K562 (cell line): Measurements from ENCODE around the gene C10orf143. TPM values are rescaled to one million over a fixed set of nuclear protein-coding genes. Genes with fewer than 3 reads are reported as not detected.

Experiments
- ADNP ChIP-seq: fragments of 200-800 bp; sonication (Bioruptor generic); IDR thresholded peaks from 2 replicates; pipeline ENCODE4 v1.6.1; 2016; ENCODE audit warnings: missing genetic modification characterization, missing compliant biosample characterization
- CREB3 ChIP-seq: fragments of 450-650 bp; conservative IDR thresholded peaks from 2 replicates; pipeline ENCODE4 v1.6.1; 2016; ENCODE audit warnings: missing genetic modification characterization, low read depth, mild to moderate bottlenecking, missing compliant biosample characterization, moderate library complexity
- HINFP ChIP-seq: fragments of 450-650 bp; conservative IDR thresholded peaks from 2 replicates; pipeline ENCODE4 v1.6.1; 2016; ENCODE audit warnings: missing genetic modification characterization, low read depth, mild to moderate bottlenecking, control low read depth, missing compliant biosample characterization
- HNRNPK ChIP-seq: fragments of 200-400 bp; formaldehyde crosslinking; IDR thresholded peaks from one replicate; pipeline ENCODE4 v1.6.1; 2018; ENCODE audit warnings: mild to moderate bottlenecking, low read depth, low read length; ENCODE audit not compliant: poor library complexity, severe bottlenecking
- HNRNPUL1 ChIP-seq: fragments of 200-400 bp; formaldehyde crosslinking; IDR thresholded peaks from 2 replicates; pipeline ENCODE4 v1.6.1; 2017; ENCODE audit warnings: low read length
- MEF2A ChIP-seq: IDR thresholded peaks from 2 replicates; pipeline ENCODE4 v1.6.1; 2011; ENCODE audit warnings: low read depth, mild to moderate bottlenecking, low read length, moderate library complexity; ENCODE audit not compliant: control insufficient read depth
- NKRF ChIP-seq: fragments of 450-650 bp; IDR thresholded peaks from 2 replicates; pipeline ENCODE4 v1.6.1; 2016; ENCODE audit warnings: borderline replicate concordance
- RBFOX2 ChIP-seq: fragments of 200-400 bp; formaldehyde crosslinking; IDR thresholded peaks from 2 replicates; pipeline ENCODE4 v1.6.1; 2017; ENCODE audit warnings: low read depth, mild to moderate bottlenecking, low read length, moderate library complexity
- polyA plus RNA-seq, 8 experiments: library from polyadenylated mRNA; depleted of rRNA in 4 of 8; stranded (reverse) in 5 of 8; unstranded in 3 of 8; fragments of >200 nt; fragmentation: Nextera tagmentation in 2 of 8; fragmentation: Illumina TruSeq in 1 of 8; extraction: Ambion mirVana in 2 of 8; extraction: Trizol in 1 of 8; gene quantifications; 2 replicates each; pipeline versions ENCODE4 v1.2.1 to v1.2.3, GENCODE V29; 2011 to 2014; ENCODE audit warnings: inconsistent platforms in 1 of 8, missing spikeins in 1 of 8
- total RNA-seq, 7 experiments: library from RNA; depleted of rRNA in 6 of 7; stranded (reverse); fragments of >200 nt in 6 of 7; fragmentation: Illumina TruSeq in 2 of 7; extraction: Trizol in 2 of 7; gene quantifications; 2 replicates each; pipeline versions ENCODE4 v1.2.1 to v1.2.3, GENCODE V29; 2011 to 2021; ENCODE audit warnings: low replicate concordance in 1 of 7
- TF ChIP-seq, protein P1 (sequence below): fragments of 200-600 bp; sonication (generic); IDR thresholded peaks from one replicate; pipeline ENCODE4 v1.6.1; 2012; ENCODE audit warnings: mild to moderate bottlenecking, low read depth, low read length, inconsistent platforms

The C10orf143 gene
- total and polyA plus RNA-seq, 9 of the 15 experiments (the other 6 are each of a cell fraction or from before 2014, with no cell fraction given) = 0.07 to 0.42 (median 0.25) TPM; not detected in 2

DNA sequence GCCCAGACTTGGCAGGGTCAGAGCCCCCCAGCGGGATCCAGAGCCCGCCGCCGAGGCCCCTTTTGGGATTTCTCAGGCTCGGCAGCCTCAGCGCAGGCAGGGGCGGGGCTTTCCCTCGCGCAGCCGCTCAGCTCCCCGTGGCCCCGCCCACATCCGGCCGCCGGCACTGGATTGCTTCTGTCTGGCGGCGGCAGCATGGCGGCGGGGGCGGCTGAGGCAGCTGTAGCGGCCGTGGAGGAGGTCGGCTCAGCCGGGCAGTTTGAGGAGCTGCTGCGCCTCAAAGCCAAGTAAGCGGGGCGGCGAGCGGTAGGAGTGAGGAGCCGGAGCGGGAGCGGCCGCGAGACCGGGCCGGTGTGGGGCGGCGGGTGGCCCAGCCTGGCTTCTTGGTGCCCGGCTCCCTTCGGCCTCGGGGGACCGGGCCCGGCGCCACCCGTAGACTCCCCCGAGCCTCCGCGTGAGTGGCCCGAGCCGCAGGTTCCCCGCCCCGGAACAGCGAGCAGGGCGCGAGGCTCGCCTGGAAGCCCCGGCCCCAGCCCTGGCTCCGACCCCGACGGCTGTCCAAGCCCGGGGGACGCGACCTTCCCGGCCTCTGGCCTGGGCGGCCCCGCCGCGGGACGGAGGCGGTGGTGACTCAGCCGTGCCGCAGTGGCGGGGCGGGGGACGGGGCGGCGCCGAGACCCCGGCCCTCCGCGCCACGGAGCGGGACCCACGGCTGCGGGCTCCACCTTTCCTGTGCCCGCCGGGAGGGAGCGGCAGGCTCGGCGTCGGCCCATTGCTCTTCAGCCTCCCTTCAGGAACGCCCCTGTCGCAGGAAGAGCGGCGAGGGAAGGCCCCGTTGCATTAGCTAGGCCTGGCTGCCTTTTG, 25.8 kb upstream of the C10orf143 start, which contains the start of gene GLRX3 (continued):
- TF ChIP-seq, protein P1, sequence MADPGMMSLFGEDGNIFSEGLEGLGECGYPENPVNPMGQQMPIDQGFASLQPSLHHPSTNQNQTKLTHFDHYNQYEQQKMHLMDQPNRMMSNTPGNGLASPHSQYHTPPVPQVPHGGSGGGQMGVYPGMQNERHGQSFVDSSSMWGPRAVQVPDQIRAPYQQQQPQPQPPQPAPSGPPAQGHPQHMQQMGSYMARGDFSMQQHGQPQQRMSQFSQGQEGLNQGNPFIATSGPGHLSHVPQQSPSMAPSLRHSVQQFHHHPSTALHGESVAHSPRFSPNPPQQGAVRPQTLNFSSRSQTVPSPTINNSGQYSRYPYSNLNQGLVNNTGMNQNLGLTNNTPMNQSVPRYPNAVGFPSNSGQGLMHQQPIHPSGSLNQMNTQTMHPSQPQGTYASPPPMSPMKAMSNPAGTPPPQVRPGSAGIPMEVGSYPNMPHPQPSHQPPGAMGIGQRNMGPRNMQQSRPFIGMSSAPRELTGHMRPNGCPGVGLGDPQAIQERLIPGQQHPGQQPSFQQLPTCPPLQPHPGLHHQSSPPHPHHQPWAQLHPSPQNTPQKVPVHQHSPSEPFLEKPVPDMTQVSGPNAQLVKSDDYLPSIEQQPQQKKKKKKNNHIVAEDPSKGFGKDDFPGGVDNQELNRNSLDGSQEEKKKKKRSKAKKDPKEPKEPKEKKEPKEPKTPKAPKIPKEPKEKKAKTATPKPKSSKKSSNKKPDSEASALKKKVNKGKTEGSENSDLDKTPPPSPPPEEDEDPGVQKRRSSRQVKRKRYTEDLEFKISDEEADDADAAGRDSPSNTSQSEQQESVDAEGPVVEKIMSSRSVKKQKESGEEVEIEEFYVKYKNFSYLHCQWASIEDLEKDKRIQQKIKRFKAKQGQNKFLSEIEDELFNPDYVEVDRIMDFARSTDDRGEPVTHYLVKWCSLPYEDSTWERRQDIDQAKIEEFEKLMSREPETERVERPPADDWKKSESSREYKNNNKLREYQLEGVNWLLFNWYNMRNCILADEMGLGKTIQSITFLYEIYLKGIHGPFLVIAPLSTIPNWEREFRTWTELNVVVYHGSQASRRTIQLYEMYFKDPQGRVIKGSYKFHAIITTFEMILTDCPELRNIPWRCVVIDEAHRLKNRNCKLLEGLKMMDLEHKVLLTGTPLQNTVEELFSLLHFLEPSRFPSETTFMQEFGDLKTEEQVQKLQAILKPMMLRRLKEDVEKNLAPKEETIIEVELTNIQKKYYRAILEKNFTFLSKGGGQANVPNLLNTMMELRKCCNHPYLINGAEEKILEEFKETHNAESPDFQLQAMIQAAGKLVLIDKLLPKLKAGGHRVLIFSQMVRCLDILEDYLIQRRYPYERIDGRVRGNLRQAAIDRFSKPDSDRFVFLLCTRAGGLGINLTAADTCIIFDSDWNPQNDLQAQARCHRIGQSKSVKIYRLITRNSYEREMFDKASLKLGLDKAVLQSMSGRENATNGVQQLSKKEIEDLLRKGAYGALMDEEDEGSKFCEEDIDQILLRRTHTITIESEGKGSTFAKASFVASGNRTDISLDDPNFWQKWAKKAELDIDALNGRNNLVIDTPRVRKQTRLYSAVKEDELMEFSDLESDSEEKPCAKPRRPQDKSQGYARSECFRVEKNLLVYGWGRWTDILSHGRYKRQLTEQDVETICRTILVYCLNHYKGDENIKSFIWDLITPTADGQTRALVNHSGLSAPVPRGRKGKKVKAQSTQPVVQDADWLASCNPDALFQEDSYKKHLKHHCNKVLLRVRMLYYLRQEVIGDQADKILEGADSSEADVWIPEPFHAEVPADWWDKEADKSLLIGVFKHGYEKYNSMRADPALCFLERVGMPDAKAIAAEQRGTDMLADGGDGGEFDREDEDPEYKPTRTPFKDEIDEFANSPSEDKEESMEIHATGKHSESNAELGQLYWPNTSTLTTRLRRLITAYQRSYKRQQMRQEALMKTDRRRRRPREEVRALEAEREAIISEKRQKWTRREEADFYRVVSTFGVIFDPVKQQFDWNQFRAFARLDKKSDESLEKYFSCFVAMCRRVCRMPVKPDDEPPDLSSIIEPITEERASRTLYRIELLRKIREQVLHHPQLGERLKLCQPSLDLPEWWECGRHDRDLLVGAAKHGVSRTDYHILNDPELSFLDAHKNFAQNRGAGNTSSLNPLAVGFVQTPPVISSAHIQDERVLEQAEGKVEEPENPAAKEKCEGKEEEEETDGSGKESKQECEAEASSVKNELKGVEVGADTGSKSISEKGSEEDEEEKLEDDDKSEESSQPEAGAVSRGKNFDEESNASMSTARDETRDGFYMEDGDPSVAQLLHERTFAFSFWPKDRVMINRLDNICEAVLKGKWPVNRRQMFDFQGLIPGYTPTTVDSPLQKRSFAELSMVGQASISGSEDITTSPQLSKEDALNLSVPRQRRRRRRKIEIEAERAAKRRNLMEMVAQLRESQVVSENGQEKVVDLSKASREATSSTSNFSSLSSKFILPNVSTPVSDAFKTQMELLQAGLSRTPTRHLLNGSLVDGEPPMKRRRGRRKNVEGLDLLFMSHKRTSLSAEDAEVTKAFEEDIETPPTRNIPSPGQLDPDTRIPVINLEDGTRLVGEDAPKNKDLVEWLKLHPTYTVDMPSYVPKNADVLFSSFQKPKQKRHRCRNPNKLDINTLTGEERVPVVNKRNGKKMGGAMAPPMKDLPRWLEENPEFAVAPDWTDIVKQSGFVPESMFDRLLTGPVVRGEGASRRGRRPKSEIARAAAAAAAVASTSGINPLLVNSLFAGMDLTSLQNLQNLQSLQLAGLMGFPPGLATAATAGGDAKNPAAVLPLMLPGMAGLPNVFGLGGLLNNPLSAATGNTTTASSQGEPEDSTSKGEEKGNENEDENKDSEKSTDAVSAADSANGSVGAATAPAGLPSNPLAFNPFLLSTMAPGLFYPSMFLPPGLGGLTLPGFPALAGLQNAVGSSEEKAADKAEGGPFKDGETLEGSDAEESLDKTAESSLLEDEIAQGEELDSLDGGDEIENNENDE = no peak
- TF ChIP-seq NKRF (0 out of 2 replicates have a peak, but pooled peaks have one; percentile 48), HINFP (tag) (no peak), HNRNPUL1 (no peak), RBFOX2 (peak; percentile 89), HNRNPK (no peak), MEF2A (no peak), ADNP (no peak), CREB3 (tag) (no peak)
